GM12878 (cell line): Measurements from ENCODE around the gene FBXW7.

Source experiments
- JUNB ChIP-seq: IDR thresholded peaks from 2 replicates; pipeline ENCODE4 v1.6.1; 2016; ENCODE audit warnings: antibody characterized with exemption, mild to moderate bottlenecking
- SREBF2 ChIP-seq: IDR thresholded peaks from 2 replicates; pipeline ENCODE4 v1.6.1; 2012; ENCODE audit warnings: mild to moderate bottlenecking, low read length

GRCh38 chr4:152296386-152296785, 239.5 kb downstream of the FBXW7 start:
- TF ChIP-seq SREBF2 (no peak), JUNB (no peak)
